ENCODE results near the gene POU6F2.

The POU6F2 gene

DNA sequence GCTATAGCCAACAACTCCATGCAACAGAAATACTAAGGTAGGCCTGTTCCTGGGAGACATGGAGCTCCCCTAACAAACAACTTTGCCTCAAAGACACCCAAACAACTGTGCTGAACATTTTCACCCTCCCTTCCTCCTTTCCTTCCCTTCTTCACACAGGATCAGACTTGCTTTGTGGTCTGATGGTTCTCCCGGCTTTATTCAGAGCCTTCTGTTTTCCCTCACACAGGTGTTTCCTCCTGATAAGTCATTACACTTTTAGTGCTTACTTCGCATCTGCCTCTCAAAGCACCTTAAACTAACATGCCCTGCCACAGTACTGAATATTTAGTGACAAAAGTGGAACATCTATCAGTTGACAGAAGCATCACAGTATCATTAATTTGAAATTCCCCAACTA lies 532.2 kb downstream of the POU6F2 start:
- no peak for DNase-seq (ENCODE audit: low spot score)

DNA sequence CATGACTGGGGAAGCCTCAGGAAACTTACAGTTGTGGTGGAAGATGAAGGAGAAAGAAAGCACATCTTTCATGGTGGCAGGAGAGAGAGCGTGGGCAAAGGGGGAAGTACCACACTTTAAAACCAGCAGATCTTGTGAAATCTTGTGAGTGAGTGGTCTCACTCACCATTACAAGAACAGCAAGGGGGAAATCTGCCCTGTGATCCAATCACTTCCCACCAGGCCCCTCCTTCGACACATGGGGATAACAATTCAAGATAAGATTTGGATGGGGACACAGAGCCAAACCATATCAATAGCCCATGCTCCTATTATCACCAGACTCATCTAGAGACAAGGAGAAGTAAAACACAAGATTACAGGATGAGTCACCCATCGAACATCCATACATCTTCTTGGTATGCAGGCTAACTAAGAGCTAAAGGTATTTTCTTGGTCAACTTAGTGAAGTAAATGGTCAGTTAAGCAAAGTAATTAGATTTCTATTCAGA lies 533.2 kb downstream of the POU6F2 start:
- DNase-seq (ENCODE audit: low spot score) = no peak

DNA sequence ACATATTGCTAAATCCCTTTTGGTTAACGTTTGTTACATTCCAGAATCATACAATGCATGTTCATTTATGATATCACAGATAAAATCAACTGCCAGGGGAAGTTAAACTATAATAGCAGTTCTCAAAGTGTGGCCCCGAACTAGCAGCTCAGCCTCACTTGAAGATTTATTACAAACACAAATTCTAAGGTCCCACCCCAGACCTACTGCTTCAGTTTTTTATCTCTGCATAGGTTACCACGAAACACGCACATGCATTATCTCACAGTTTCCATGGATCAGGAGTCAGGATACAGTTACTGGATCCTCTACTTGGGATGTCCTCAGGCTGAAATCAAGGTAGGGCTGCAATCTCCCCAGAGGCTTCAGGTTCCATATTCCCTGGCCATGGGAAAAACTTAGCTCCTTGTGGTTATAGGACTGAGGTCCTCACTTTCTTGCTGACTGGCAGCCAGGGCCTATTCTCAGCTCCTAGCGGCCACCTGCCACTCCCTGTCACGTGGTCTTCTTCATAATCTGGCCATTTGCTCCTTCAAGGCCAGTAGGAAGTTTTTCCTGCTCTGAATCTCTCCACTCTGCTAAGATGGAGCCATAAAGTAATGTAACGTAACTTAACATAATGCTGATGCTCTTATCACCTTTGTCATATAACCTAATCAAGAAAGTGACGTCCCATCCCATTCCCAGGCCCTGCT lies 538.0 kb downstream of the POU6F2 start:
- DNase-seq (ENCODE audit: low spot score) = no peak

DNA sequence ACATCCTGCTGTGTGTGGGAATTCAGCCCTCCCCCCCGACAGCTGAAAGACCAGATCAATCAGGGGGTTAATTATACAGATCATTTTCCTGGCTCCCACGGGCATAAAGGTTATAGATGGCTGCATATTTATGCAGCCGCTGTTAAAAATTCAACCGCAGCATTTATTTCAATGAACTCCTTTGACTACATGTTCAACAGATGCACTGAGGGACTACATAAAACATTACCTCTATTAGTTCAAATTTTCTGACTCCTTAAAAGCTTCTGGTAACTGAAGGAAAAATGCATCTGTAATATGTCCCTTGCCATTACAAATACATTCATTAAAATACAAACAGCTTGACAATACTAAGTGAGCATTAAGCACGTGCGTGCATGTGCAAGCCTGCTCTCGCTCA lies 538.8 kb downstream of the POU6F2 start:
- DNase-seq (ENCODE audit: low spot score) = no peak

DNA sequence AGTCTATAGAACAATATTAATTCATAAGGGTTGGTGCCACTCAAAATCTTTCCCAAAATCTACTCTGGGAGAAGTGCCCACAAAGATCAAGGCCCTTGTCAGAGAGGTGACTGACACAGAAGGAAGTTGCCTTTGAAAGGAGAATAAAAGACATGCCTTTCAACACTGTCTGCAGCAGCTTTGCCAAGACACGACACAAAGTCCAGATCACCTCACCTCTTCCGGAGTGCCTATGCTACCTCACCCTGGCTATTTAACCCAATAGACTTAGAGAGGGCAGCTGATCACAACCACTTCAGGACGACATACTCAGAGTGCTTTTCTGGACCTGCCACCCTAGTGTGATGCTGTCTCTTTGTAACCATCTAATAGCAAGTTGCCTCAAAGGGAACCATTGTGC lies 539.5 kb downstream of the POU6F2 start:
- DNase-seq (ENCODE audit: low spot score) = no peak
